GM19238 (cell line): Measurements from ENCODE around the gene KIR3DL3.
"Not testable (repeated sequence)": the region's sequence is repeated elsewhere in the genome, so short reads cannot be mapped to it uniquely, and the experiment has no call there.

Experiments used
- DNase-seq: peaks from one replicate; pipeline ENCODE4 v3.0.0; 2011; ENCODE audit warnings: low spot score; ENCODE audit not compliant: insufficient read length

Gene KIR3DL3

GRCh38 chr19:54775830-54776229, 51.6 kb downstream of the KIR3DL3 start:
- DNase-seq: not testable (repeated sequence)

DNA sequence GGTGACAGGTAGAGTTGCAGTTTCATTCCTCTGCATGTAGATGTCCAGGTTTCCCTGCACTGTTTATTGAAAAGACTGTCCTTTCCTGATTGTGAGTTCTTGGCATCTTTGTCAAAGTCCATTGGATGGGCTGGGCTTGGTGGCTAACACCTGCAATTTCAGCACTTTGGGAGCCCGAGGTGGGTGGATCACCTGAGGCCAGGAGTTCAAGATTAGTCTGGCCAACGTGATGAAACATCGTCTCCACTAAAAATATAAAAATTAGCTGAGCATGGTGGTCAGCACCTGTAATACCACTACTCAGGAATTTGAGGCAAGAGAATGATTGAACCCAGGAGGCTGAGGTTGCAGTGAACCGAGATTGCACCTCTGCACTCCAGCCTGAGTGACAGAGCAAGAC, 53.6 kb downstream of the KIR3DL3 start:
- not testable (repeated sequence) for DNase-seq

DNA sequence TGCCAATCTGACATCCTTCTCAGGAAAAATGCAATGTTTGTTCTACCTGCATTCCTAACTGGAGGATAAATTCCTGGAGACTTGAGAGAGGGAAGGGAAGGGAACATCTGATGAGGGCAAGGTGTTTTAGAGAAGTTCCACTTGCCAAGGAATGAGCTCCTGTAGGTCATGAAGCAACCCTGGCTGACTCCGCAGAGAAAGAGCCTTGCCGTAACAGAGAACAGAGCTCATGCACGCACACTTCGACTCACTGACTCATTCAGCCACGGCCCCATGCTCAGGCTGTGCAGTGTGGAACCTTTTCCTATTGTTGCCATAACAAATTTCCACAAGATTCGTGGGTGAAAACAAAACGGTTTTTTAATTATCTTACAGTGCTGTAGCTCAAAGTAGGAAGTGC, 54.7 kb downstream of the KIR3DL3 start:
- DNase-seq: not testable (repeated sequence)

DNA sequence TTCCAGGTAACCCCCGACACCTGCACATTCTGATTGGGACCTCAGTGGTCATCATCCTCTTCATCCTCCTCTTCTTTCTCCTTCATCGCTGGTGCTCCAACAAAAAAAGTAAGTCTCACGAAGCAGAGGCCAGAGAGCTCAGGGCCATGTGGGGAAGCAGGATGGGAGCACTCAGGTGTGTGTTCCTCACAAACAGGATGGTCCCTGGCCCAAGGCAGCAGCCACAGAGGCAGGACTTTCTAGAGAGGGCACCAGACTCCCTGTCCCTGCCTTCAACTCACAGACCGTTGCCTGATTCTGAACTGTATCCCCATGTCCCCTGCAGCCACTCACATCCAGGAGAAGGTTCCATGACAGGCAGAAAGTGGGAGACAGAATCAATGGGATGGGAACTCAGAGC, 58.7 kb downstream of the KIR3DL3 start:
- not testable (repeated sequence) for DNase-seq
